CD4-positive, alpha-beta T cell treated with Interleukin-1 beta for 1 hour (primary cell): ENCODE results near the gene NGEF.

Experiments
- DNase-seq, 2 donors: peaks; one replicate each; pipeline ENCODE4 v3.0.0-alpha.2; 2020 to 2022

The NGEF gene

DNA sequence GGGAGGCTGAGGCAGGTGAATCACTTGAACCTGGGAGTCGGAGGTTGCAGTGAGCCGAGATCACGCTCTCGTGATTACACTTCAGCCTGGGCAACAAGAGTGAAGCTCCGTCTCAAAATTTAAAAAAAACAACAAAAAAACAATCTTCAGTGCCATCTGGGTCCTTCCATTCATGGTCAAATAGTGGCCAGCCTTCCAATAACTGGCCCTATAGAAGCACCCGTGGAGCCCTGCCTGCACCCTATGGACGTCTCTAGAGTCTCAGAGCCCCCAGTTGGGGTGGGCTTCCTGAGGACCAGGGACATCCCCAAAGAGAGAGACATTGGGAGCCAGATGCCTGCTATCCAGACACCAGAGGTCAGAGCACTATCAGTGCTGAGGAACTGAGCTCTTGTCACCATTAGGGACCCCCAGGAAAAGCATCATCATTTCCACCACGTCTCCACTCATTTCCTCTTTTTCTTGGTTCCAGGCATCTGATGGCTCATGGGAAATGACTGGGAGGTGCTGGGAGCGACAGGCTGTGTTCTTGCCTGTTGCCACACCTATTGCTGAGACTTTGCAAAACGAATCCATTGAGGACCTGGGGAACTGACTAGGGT is 28.8 kb upstream of the NGEF start:
- no peak for DNase-seq

DNA sequence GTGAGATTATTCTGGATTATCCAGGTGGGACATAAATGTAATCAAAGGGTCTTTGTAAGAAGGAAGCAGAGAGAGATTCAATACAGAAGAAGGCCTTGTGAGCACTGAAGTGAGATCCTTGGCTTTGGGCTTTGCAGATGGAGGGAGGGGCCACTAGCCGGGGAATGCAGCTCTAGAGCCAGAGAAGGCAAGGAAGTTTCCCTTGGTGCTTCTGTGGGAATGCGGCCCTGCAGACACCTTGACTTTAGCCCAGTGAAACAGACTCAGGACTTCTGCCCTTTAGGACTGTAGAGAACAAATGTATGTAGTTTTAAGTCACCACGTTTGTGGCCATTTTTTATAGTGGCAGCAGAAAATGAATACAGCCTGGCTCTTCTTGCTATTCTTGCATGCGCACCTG is 27.5 kb upstream of the NGEF start:
- no peak for DNase-seq

DNA sequence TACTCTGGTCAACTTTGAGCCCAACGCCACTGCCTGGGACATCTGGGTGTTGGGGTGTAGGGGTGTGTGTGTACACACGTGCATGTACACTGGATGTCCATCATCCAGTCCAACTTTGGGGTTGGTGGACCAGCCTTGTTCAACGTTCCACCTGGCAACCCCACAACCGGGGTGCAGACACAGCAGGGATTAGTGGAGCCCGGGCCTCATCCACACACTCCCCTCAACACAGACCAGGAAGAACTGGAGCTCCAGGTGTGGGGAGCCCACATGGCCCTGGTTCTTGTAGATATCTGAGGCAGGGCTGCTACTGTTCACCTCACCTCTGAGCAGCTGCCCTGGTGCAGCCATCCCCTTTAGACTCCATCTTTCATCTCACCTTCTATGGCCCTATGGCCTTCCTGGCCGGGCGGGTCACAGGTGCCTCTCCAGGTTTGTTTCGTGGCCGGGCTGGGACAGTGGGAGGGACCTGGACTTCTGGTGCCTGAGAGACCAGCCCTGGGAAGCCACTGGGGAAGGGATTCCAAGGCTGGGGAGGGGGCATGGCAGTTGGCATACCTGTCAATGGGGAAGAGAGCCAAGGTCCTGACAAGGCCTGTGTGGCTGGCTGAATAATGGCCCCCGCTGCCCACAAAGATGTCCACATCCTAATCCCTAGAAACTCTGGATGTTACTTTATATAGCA is 26.9 kb upstream of the NGEF start:
- DNase-seq = no peak

DNA sequence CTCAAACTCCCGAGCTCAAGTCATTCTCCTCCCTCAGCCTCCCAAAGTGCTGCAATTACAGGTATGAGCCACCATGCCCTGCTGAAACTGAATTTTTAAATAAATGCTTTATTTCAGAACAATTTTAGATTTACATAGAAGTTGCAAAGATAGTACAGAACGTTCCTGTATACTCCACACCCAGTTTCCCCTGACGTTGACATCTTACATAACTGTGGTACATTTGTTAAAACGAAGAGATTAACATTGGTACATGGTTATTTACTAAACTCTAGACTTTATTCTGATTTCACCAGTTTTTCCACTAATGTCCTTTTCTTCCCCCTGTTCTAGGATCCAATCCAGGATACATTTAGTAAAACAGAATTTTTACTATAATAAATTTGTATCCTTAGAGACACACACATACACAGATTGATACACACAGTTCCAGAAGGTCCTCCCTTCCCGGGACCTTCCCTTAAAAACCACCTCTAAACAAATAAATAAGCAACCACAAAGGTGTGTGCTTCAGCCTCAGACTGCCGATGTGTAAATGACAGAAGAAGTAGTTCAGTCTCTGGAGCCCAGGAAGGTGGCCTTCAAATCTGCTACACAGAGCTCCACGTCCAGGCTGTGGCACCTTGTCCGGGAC is 26.3 kb upstream of the NGEF start:
- no peak for DNase-seq

DNA sequence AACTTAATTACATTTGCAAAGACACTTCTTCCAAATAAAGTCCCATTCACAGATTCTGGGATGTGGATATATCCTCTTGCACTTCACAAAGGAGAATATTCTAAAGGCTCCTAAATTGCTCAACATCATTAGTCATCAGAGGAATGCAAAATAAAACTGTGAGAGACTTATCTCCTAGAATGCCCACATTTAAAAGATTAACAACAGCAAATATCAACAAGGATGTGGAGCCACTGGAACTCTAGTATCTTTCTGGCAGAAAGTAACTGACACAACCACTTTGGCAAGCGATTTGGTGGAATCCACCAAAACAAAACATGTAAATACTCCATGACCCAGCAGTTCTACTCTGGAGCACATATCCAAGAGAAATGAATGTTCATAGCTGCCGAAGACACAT is 24.0 kb upstream of the NGEF start:
- no peak for DNase-seq

DNA sequence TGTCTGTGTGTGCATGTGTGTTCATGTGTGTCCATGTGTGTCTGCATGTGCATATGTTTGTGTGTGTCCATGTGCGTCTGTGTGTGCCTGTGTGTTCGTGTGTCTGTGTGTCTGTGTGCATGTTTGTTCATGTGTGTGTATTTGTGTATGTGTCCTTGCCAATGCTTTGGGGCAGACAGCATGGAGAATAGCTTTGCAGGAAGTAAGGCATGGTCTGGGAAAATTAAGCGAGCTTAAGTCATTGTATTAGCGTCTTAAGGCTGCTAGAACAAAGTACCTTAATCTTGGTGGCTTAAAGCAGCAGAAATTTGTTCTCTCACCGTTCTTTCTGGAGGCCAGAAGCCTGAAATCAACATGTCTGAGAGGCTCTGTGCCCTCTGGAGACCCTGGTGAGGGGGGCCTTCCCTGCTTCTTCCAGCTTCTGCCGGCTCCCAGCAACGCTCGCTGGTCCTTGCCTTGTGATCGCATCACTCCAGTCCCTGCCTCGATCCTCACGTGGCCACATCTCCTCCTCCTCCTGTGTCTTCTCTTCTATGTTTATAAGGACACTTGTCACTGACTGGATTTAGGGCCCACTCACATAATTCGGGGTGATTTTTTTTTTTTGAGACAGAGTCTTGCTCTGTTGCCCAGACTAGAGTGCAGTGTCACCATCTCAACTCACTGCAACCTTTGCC is 23.2 kb upstream of the NGEF start:
- DNase-seq = no peak

DNA sequence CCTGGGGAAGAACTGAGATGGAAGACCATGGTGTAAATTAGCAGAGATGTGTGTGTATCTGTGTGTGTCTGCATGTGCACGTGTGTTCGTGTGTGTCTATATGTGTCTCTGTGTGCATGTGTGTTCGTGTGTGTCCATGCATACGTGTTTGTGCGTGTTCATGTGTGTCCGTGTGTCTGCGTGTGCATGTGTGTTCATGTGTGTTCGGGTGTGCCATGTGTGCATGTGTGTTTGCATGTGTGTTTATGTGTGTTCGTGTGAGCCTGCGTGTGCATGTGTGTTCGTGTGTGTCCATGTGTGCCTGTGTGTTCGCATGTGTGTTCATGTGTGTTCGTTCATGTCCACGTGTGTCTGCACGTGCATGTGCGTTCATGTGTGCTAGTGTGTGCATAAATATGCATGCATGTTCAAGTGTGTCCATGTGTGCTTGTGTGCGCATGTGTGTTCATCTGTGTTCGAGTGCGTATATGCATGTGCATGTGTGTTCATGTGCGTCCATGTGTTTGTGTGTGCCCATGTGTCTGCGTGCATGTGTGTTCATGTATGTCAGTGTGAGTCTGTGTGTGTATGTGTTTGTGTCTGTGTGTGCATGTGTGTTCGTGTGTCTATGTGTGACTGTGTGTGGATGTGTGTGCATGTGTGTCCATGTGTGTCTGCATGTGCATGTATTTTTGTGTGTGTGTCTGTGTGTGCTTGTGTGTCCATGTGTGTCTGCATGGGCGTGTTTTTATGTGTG is 22.5 kb upstream of the NGEF start:
- no peak for DNase-seq

DNA sequence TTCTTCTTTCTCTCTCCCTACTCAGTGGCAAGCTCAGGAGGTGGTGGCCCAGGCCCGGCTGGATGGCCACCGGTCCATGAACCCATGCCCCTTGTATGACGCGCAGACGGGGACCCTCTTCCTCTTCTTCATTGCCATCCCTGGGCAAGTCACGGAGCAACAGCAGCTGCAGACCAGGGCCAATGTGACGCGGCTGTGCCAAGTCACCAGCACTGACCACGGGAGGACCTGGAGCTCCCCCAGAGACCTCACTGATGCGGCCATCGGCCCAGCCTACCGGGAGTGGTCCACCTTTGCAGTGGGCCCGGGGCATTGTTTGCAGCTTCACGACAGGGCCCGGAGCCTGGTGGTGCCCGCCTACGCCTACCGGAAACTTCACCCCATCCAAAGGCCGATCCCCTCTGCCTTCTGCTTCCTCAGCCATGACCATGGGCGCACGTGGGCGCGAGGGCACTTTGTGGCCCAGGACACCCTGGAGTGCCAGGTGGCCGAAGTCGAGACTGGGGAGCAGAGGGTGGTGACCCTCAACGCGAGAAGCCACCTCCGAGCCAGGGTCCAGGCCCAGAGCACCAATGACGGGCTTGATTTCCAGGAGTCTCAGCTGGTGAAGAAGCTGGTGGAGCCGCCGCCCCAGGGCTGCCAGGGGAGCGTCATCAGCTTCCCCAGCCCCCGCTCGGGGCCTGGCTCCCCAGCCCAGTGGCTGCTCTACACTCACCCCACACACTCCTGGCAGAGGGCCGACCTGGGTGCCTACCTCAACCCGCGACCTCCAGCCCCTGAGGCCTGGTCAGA is 21.2 kb upstream of the NGEF start:
- DNase-seq = no peak

DNA sequence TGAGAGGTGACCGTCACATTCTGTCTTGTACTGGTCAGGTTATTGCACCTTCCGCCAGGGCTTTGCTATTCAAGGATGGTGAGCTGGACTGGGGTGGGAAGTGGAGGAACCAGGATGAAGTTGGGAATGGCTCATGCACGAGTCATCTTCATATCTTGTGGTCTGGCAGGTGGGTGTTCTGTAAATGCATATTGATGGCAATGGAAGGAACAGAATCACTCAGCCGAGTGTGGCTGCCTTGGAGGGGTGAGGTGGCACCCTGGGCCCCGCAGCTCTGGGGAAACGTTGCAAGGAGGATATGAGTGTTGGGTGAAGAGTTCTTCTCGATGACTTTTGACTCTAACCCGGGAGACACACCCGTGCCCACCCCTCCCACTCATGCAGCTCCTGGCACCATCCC is 20.6 kb upstream of the NGEF start:
- no peak for DNase-seq

DNA sequence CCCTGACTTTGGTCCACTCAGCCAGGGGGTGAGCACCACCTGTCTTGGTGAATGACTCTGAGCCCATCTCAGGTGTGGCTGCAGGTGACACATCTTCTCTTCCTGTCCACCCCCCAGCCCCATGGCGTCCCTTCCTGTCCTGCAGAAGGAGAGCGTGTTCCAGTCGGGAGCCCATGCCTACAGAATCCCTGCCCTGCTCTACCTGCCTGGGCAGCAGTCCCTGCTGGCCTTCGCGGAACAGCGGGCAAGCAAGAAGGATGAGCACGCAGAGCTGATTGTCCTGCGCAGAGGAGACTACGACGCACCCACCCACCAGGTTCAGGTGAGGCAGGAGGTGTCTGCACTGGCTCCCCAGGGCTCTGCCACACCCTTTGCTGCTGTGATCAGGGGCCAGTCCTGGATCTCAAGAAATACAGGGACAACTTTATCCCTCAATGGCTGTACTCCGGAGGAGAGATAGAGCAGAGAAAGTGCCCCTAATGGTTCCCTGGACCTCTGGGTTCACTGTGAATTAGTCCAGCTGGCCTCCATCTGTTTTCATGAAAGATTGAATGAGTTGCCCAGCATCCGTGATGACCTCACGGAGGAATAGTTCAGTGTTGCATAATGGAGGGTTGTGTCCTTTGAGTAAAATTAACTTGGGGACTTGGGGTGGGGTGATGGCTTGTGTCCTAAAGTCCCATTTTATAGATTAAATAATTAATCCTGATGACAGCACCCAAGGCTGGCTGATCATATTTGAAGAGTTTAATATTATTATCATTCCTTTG is 19.7 kb upstream of the NGEF start, which contains the start of gene NEU2:
Gene NEU2, plus strand, starts transcription at position 122 of the 770 bp plus-strand sequence. Its CDS starts 0 bp downstream, at position 122.
- no peak for DNase-seq

DNA sequence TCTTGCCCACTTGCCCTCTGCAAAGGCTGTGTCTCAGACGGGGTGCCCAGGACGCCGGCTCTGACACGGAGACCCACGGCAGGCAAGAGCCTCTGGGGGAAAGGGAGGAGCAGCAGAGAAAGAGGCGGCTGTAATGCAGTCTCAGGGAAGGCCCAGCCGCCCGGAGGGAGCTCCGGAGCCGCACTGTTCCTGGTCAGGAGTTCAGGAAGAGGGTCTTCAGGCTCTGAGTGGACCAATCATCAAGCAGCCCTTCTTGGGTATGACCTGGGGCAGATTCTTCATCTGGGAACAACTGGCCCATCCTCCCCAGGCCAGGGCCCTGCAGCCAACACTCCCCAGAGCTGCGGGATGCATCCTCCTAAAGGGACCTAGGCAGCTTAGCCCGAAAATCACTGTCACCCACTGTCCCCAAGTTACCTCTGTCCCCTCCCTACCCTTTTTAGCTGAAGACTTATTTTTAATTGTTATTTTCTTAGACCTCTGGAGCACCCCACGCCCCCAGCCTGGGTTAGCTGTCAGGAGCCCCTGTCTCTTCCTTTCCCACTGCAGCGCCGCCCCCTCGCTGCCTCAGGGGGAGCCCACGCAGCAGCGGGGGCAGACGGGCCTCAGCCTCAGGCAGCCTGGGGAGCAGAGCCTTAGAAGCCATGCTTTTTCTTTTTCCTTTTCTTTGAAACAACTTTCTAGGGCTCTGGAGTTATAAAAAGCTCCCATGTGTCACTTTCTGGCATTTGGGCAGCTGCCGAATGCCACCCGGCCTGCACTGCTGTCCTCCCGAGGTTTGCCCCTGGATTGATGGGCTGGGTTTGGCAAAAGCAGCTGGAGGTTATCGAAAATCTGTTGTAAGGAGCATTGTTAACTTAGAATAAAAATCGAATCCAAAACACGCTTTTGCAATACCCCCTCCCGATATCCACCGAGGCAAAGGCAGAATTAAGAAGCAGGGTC is 18.8 kb upstream of the NGEF start:
- no peak for DNase-seq

DNA sequence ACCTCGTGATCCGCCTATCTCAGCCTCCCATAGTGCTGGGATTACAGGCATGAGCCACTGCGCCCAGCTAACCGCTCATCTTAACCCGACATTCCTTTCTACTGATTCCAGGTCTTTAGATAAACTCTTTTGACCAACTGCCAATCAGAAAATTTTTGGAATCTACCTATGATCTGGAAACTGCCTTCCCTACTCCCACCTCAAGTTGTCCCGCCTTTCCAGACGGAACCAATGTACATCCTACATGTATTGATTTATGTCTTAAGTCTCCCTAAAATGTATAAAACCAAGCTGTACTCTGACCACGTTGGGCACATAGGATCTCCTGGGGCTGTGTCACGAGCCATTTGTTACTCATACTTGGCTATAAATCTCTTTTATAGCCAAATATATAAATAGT is 16.3 kb upstream of the NGEF start:
- no peak for DNase-seq

DNA sequence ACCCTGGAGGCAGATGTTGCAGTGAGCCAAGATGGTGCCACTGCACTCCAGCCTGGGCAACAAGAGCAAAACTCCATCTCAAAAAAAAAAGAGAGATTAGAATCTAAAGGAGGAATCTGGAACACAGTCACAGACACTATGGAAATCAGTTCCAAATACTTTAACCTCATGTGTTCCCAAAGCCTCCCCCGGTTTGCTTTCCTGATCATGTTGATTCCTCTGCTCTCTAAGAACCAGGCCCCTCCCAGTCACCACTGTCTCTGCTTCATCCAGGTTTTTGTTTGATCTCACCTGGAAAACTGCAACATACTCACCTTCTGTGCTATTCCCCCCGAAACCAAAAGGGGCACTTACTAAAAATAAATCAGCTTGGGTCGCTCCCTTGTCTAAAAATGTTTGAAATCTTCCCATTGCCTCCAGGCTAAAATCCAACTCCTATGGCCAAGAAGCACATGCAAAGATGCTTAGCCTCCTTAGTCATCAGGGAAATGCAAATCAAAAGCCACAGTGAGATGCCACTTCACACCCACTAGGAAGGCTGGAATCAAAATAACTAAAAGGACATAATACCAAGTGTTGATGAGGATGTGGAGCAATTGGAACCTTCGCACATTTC is 13.2 kb upstream of the NGEF start:
- no peak for DNase-seq

DNA sequence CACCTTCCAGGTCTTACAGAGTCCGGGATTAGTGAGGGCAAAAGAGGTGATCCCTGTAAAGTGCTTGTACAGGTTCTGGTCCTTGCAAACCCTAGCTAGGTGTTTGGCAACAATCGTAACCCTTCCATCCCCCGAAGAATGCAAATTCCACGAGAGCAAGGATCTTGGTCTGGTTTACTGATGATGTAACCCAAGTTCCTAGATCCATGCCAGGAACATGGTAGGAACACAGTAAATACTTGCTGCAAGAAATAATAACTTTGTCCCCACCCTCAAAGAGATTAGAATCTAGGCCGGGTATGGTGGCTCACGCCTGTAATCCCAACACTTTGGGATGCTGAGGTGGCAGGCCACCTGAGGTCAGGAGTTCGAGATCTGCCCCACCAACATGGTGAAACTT is 12.7 kb upstream of the NGEF start:
- DNase-seq = no peak

DNA sequence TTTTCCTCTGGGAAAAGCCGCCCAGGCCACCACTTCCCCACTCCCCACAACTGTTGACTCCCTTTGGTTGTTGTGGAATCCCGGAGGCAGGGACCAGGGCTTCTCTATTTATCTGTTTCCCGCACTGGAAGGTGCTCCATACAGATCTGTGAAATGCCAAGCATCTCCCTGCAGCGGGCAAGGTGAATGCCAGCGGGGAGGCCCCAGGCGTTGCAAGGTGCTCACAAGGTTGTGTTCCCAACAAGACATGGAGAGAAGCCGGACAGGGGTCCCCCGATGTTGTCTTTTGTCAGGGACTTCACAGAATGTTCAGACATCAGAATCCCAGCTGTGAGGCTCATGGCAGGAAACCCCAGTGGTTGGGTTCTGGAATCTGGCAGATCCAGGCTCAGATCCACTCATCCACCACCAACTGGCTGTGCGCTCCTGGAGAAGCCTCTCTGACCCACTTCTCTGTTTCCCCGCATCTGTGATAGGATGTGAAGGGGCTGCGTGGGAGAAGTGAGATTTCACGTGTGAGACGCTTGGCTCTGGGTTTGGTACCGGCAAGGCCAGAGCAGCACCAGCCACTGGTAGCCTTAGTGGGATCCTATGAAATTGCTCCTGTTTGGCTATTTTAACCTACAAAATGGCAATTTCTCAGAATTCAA is 10.8 kb upstream of the NGEF start:
- no peak for DNase-seq

DNA sequence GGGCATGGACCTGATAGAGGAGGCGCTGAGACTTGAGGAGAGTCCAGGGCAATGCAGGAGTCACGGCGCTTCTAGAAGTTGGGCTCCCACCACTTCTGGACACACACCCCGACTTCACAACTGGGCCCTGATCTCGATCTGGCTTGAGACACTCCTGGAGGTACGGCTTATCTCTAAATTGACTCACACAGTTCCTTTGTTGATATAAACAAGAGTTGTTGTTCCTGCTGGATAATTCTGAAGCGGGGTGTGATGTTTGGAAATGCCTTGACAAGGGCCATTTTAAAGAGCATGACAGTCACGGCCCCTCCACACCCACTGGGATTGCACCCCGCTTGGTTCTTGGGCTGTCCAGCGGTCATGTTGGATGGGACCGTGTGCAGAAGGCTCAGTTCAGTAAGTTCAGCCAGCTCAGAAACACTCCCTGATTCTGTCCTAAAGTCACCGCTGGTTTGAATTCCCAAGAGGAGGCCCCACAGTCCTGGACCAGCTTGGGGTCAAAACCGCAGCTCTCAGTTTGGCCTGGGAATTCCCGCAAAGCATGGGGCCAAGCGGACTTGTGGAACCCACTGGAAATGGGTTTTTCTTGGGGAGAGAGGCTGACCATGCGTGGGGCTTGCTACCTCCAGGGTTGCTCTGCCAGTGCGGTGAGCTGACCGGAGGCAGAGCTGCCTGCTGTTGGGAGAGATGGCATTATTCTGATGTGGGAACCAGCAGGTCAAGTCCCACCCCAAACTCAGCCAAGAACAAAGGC is 10.1 kb upstream of the NGEF start:
- DNase-seq = no peak

DNA sequence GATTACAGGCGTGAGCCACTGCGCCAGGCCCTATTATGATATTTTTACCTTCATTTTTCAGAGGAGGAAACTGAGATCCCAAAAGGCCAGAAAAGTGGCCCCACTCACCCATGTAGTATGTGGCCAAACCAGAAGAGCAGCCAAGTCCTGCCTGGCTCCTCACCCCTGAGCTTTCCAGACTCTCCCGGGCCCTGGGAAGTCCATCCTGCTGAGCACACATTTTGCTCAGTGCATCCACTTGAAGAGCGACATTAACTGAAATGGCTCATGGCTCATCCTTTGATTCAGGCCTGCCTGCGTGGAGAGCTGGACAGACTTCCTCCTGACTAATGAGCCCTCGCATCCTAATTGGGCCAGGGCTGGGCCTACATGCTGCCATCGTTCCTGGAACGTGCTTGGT is 9.5 kb upstream of the NGEF start:
- no peak for DNase-seq

DNA sequence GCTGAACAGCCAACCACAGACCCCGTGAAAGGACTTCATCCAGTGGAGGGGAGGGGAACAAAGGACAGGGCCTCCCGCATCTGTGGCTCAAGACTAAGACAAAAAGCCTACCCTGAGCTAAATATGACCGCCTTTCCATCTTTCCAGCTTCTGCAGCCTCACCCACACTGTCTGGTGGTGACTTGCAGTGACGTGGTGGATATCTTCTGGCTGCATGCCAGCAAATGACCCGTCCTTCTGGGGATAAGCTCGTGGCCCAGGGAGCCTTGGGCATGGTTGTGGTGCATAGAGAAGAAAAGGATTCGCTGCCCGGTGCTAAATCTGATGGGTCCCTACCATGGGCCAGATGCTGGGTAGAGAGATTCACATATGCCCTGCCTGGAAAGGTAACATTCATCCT is 8.7 kb upstream of the NGEF start:
- DNase-seq = no peak

DNA sequence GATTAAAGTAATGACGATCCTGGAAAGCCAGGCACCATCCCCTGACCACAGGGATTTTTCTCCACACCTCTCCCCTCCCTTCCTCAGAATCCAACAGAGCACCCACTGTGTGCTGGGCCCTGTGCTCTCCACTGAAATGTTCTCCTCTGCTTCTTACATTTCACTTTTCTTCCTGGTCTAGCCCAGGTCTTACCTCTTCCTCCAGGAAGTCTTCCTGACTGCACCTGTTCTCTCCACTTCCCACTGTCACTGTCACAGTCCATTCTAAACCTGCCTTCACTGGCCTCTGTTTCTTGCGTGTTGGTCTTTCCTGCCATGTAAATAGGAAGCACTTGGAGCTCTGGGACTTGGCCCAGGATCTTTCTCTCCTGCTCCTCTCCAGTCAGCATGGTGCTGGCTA is 7.4 kb upstream of the NGEF start:
- DNase-seq = no peak
